Upper lobe of left lung (tissue), 6 donors: ENCODE measurements around the gene GPR82. TPM values are rescaled to one million over a fixed set of nuclear protein-coding genes. Genes with fewer than 3 reads are reported as not detected.
A peak's percentile ranks its signal among the peaks of the same experiment; 100 is the strongest.
"Not testable (repeated sequence)": the region's sequence is repeated elsewhere in the genome, so short reads cannot be mapped to it uniquely, and the experiment has no call there.

Experiments used
- ATAC-seq, 2 donors: fragments of 200-7000 bp; cut with Tn5 transposase; one replicate each; pipeline ENCODE4 v1.9.1; 2022; ENCODE audit warnings: mild to moderate bottlenecking in 2 of 2, moderate library complexity in 2 of 2; ENCODE audit not compliant: low FRiP score in 2 of 2
- DNase-seq, 2 donors: peaks; one replicate each; pipeline ENCODE4 v3.0.0-alpha.2; 2019 to 2020
- H3K27ac ChIP-seq, 4 donors: fragments of 200-600 bp; sonication (generic); one replicate each; pipeline ENCODE4 v1.5.1; 2016 to 2019
- H3K27me3 ChIP-seq, 4 donors: fragments of 200-600 bp; sonication (generic); one replicate each; pipeline ENCODE4 v1.5.1; 2017 to 2019
- H3K36me3 ChIP-seq, 4 donors: fragments of 200-600 bp; sonication (generic); one replicate each; pipeline ENCODE4 v1.5.1; 2016 to 2019
- H3K4me1 ChIP-seq, 4 donors: fragments of 200-600 bp; sonication (generic); one replicate each; pipeline ENCODE4 v1.5.1; 2018 to 2019
- H3K4me3 ChIP-seq, 4 donors: fragments of 200-600 bp; sonication (generic); one replicate each; pipeline ENCODE4 v1.5.1; 2017 to 2019; ENCODE audit warnings: mild to moderate bottlenecking in 2 of 4, moderate library complexity in 1 of 4
- H3K9me3 ChIP-seq, 4 donors: fragments of 200-600 bp; sonication (generic); one replicate each; pipeline ENCODE4 v1.5.1; 2018 to 2019
- CTCF ChIP-seq, 6 experiments: fragments of 450-650 bp in 4 of 6; fragments of 200-600 bp in 2 of 6; sonication (generic) in 2 of 6; IDR thresholded peaks; one replicate each; pipeline ENCODE4 v1.5.1; 2016 to 2019; ENCODE audit warnings: antibody characterized with exemption in 6 of 6
- EP300 ChIP-seq, 4 donors: sonication (generic); formaldehyde crosslinking; IDR thresholded peaks; one replicate each; pipeline ENCODE4 v1.5.1; 2017; ENCODE audit warnings: antibody characterized with exemption in 4 of 4, control low read depth in 2 of 4
- POLR2A ChIP-seq, 4 donors: fragments of 450-650 bp; IDR thresholded peaks; one replicate each; pipeline ENCODE4 v1.5.1; 2016 to 2017; ENCODE audit warnings: antibody characterized with exemption in 4 of 4, mild to moderate bottlenecking in 2 of 4
- POLR2AphosphoS5 ChIP-seq, 2 donors: sonication (generic); formaldehyde crosslinking; IDR thresholded peaks; one replicate each; pipeline ENCODE4 v1.5.1; 2017; ENCODE audit warnings: antibody characterized with exemption in 2 of 2
- WGBS, 2 donors: methylation state at CpG; one replicate each; pipeline ENCODE4 v1.1.5; 2017 to 2018; 5-methylcytosine and 5-hydroxymethylcytosine counted together
- total RNA-seq, 6 donors: library from RNA; depleted of rRNA in 4 of 6; stranded (reverse); fragments of >200 nt in 4 of 6; gene quantifications; one replicate each; pipeline versions ENCODE4 v1.1.0 to v1.2.1, GENCODE V29; 2016 to 2021
- donor health status: DM: no; HTN: no; CAD: no; lungs with moderate emphysema.
- donor health status: DM: no; HTN: yes; CAD: no; lungs with severe emphysema.

Gene GPR82
- under 1 TPM in 4 of 6 donors, not detected in 2; 0.20 to 0.74 (median 0.49) TPM for total RNA-seq

GRCh38 chrX:41723826-41724225, at the start of gene GPR82:
TSS of gene GPR82 (plus strand) at chrX:41724181. CDS start at chrX:41727027, 2,846 bp downstream.
- TF ChIP-seq EP300 (IDR thresholded peaks at IDR 0.05) (no peak), POLR2AphosphoS5 (IDR thresholded peaks at IDR 0.05) (no peak), POLR2A (IDR thresholded peaks at IDR 0.05) (no peak), CTCF (IDR thresholded peaks at IDR 0.05) (no peak)
- DNase-seq = no peak
- peaks cover 0 to 7% (median 0%) of the 10 kb centered on the region in 4 donors for H3K9me3 ChIP-seq
- ATAC-seq = no peak
- no peaks in the 10 kb centered on the region for H3K36me3 ChIP-seq
- no peak within 1 kb of the TSS for H3K4me3 ChIP-seq
- no peak within 1 kb of the TSS for H3K27ac ChIP-seq
- no peaks in the 10 kb centered on the region for H3K4me1 ChIP-seq
- 51 to 80% methylated on average over 2 of the region's 2 CpGs for WGBS, 2 donors
- H3K27me3 ChIP-seq = no peaks in the 10 kb centered on the region

- WGBS, 2 donors = 94 to 100% methylated on average over 5 to 15 of the region's 15 CpGs
- not testable (repeated sequence) for ATAC-seq
Measured at GRCh38 chrX:41676361-41676760, 47.6 kb upstream of the GPR82 start.

GRCh38 chrX:41677183-41678060, 46.6 kb upstream of the GPR82 start:
- H3K4me3 ChIP-seq = no peak overlapping the region
- WGBS, 2 donors = 64 to 76% methylated on average over 6 of the region's 6 CpGs
- TF ChIP-seq POLR2AphosphoS5 (IDR thresholded peaks at IDR 0.05) = no peak
- no peaks in the 10 kb centered on the region for H3K36me3 ChIP-seq
- H3K4me1 ChIP-seq = no peaks in the 10 kb centered on the region
- no peaks in the 10 kb centered on the region for H3K9me3 ChIP-seq
- H3K27ac ChIP-seq = no peak overlapping the region
- DNase-seq (no peak), ATAC-seq (no peak)
- no peaks in the 10 kb centered on the region for H3K27me3 ChIP-seq

More at GRCh38 chrX:41676361-41676760, 47.6 kb upstream of the GPR82 start:
- H3K4me3 ChIP-seq, H3K27ac ChIP-seq, H3K27me3 ChIP-seq, H3K4me1 ChIP-seq, H3K36me3 ChIP-seq, H3K9me3 ChIP-seq: not testable (repeated sequence)
- peak in 1 of 2 donors; percentile 56 for DNase-seq

GRCh38 chrX:41684138-41684537, 39.8 kb upstream of the GPR82 start:
- no peaks in the 10 kb centered on the region for H3K27me3 ChIP-seq
- ATAC-seq (no peak), DNase-seq (no peak)
- TF ChIP-seq CTCF (IDR thresholded peaks at IDR 0.05) (no peak), EP300 (IDR thresholded peaks at IDR 0.05) (no peak), POLR2AphosphoS5 (IDR thresholded peaks at IDR 0.05) (no peak), POLR2A (IDR thresholded peaks at IDR 0.05) (no peak)
- no peaks in the 10 kb centered on the region for H3K9me3 ChIP-seq
- no peaks in the 10 kb centered on the region for H3K4me1 ChIP-seq
- H3K27ac ChIP-seq = no peak overlapping the region
- H3K36me3 ChIP-seq = no peaks in the 10 kb centered on the region
- WGBS, 2 donors = 49 to 50% methylated on average over 3 of the region's 3 CpGs
- H3K4me3 ChIP-seq = no peak overlapping the region

- 90 to 91% methylated on average over 2 of the region's 2 CpGs for WGBS, 2 donors
Measured at GRCh38 chrX:41684940-41685339, 39.0 kb upstream of the GPR82 start.

More at GRCh38 chrX:41684940-41685339, 39.0 kb upstream of the GPR82 start:
- Histone ChIP-seq H3K27ac (no peak overlapping the region), H3K9me3 (no peaks in the 10 kb centered on the region), H3K4me3 (no peak overlapping the region), H3K4me1 (no peaks in the 10 kb centered on the region), H3K27me3 (no peaks in the 10 kb centered on the region), H3K36me3 (no peaks in the 10 kb centered on the region)
- ATAC-seq (no peak), DNase-seq (no peak)
- TF ChIP-seq EP300 (IDR thresholded peaks at IDR 0.05) (no peak), POLR2A (IDR thresholded peaks at IDR 0.05) (no peak), CTCF (IDR thresholded peaks at IDR 0.05) (no peak), POLR2AphosphoS5 (IDR thresholded peaks at IDR 0.05) (no peak)
